HG02970 (cell line): ENCODE measurements around the gene RTN4RL1.
"Not testable (repeated sequence)": the region's sequence is repeated elsewhere in the genome, so short reads cannot be mapped to it uniquely, and the experiment has no call there.

Experiments used
- ATAC-seq: cut with Tn5 transposase; IDR thresholded peaks from one replicate; pipeline ENCODE4 v1.9.1; 2021; ENCODE audit warnings: mild to moderate bottlenecking, moderate library complexity, moderate number of reproducible peaks; ENCODE audit not compliant: unreplicated experiment, low FRiP score

Gene RTN4RL1

GRCh38 chr17:2008332-2009126, 16.6 kb downstream of the RTN4RL1 start:
- ATAC-seq = no peak

- no peak for ATAC-seq
Observed at GRCh38 chr17:2004435-2004952, 20.6 kb downstream of the RTN4RL1 start.

GRCh38 chr17:2003525-2003924, 21.6 kb downstream of the RTN4RL1 start:
- ATAC-seq = no peak

- no peak for ATAC-seq
Observed at GRCh38 chr17:2002767-2003329, 22.3 kb downstream of the RTN4RL1 start.

- ATAC-seq = no peak
Observed at GRCh38 chr17:1999557-2000251, 25.4 kb downstream of the RTN4RL1 start.

GRCh38 chr17:1997927-1998742, 27.0 kb downstream of the RTN4RL1 start:
- no peak for ATAC-seq

GRCh38 chr17:1997289-1997926, 27.7 kb downstream of the RTN4RL1 start:
- ATAC-seq = no peak

GRCh38 chr17:1996800-1997288, 28.3 kb downstream of the RTN4RL1 start:
- ATAC-seq = no peak

GRCh38 chr17:1995907-1996799, 29.0 kb downstream of the RTN4RL1 start:
- no peak for ATAC-seq

GRCh38 chr17:1995321-1995892, 29.7 kb downstream of the RTN4RL1 start:
- no peak for ATAC-seq

GRCh38 chr17:1994707-1995106, 30.4 kb downstream of the RTN4RL1 start:
- ATAC-seq = no peak

- no peak for ATAC-seq
Observed at GRCh38 chr17:1992541-1992940, 32.6 kb downstream of the RTN4RL1 start.

GRCh38 chr17:1989135-1989534, 36.0 kb downstream of the RTN4RL1 start:
- no peak for ATAC-seq

- ATAC-seq = no peak
Observed at GRCh38 chr17:1986783-1987451, 38.2 kb downstream of the RTN4RL1 start.

GRCh38 chr17:1985686-1986085, 39.4 kb downstream of the RTN4RL1 start:
- ATAC-seq = no peak

GRCh38 chr17:1985093-1985492, 40.0 kb downstream of the RTN4RL1 start:
- ATAC-seq = no peak

- not testable (repeated sequence) for ATAC-seq
Observed at GRCh38 chr17:1982793-1983366, 42.3 kb downstream of the RTN4RL1 start.
